Activated effector memory CD4-positive, alpha-beta T cell treated with Interleukin-2 at 50 U/mL for 16 hours (primary cell): ENCODE measurements around the gene PCCB.
"Not testable (repeated sequence)": the region's sequence is repeated elsewhere in the genome, so short reads cannot be mapped to it uniquely, and the experiment has no call there.

Experiments
- DNase-seq: peaks from one replicate; pipeline ENCODE4 v3.0.0-alpha.2; 2020

The PCCB gene

DNA sequence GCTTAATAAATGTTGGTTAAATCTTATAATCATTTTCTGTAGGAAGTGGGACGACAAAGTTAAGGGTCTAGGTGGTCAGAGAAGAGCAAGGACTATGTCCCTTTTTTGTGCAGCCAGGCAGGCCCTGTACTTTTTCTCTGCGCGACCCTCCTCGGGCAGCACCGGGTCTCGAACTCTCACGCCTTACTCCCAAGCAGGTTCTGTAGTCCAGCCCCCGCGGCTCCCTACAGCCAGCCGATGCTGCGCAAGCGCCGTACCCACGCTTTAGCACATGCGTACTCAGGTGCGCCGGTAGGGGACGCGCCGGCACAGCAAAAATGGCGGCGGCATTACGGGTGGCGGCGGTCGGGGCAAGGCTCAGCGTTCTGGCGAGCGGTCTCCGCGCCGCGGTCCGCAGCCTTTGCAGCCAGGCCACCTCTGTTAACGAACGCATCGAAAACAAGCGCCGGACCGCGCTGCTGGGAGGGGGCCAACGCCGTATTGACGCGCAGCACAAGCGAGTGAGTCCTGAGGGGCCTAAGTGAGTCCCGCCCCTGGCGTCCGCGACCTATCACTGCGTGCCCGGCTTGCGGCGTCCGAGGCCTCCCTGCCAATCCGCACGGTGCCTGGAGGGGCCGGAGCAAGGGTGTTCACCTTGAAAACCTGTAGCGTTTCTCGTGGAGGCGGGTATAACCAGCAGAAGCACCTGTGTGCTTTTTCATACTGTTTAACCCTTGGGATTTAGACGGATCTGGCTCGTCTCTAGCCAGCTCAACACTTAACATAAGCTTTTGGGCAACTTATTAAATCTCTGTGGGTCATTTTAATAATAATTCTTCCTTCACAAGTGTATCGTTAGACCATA, at the start of gene PCCB:
PCCB (plus strand) TSS at position 282 of the 844 bp plus-strand sequence; CDS start at position 318, 36 bp downstream.
- DNase-seq: peak; percentile 90

- no peak for DNase-seq
Measured at GRCh38 chr3:136207489-136208115, 42.5 kb upstream of the PCCB start.

DNA sequence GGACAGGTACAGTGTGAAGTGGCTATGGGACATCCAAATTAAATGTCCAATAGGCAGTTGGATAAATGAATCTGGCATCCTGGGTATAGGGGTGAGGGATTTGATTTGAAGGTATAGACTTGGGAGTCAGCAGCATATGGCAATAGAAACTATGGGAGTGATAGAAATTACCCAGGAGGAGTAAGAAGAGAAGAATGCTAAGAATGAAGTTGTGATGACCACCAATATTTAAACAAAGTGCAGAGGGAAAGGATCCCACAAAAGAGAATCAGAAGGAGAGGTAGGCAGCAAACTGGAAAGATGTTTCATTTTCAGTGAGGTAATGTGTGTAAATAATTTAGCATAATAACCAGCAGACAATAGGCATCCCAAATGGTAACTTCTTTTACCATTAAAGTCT, 40.2 kb upstream of the PCCB start:
- DNase-seq: no peak

DNA sequence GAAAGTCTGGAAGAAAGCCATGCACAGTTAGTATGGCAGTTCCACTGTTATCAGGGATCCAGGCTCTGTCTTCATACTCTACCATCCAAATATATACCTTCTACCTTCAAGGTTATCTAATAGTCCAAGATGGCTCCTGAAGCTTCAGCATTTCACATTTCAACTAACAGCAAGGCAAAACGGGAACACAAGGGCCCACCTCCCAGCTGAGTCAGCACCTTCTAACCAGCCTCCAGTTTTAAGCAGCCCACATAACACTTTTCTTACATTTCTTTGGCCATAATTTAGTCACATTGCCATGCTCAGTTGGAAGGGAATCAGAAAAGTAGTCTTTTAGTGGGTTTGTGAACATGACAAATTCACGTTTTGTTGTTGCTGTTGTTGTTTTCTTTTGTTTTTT, 38.6 kb upstream of the PCCB start:
- DNase-seq: no peak

GRCh38 chr3:136222746-136223145, 27.4 kb upstream of the PCCB start:
- DNase-seq: not testable (repeated sequence)

GRCh38 chr3:136232413-136232812, 17.7 kb upstream of the PCCB start:
- DNase-seq: no peak

- DNase-seq: no peak
Measured at GRCh38 chr3:136235545-136235944, 14.6 kb upstream of the PCCB start.

GRCh38 chr3:136236109-136236508, 14.0 kb upstream of the PCCB start:
- no peak for DNase-seq

GRCh38 chr3:136237103-136237502, 13.0 kb upstream of the PCCB start:
- DNase-seq: no peak

GRCh38 chr3:136237961-136238649, 12.0 kb upstream of the PCCB start:
- DNase-seq: no peak

DNA sequence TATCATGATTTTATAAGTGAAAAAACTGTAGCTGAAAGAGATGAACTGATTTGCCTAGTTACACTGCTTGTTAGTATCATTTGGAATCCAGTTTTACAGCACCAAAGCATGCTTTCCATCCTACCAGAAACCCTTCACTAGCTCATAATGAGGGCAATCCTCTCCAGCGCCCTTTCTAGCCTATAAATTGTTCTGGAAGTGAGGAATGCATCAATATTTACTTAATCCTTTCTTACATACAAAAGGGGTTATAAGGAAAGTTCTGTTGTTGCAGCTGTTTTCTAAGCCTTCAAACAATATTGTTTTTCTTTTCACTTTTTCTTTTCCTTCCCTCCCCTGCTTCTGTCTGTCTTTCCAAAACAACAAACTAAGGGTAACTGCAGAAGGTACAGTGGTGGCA, 11.0 kb upstream of the PCCB start:
- DNase-seq: no peak

DNA sequence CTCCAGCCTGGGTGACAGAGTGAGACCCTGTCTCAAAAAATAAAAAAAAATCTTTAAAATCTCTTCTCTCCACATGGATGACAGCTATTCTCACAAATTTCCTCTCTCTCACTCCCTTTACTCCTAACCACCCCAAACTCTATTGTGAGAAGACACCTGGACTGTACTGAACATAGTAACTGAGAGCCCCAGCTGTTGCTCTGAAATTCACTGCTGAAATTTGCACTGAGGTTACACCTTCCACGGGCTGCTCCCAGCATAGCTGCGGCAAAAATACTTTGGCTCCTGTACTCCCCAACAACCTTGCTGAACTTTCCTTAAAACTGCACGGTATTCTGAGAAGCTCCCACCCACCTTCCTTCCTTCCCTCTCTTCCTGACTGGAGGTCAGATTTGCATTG, 4.4 kb upstream of the PCCB start:
- DNase-seq: no peak

DNA sequence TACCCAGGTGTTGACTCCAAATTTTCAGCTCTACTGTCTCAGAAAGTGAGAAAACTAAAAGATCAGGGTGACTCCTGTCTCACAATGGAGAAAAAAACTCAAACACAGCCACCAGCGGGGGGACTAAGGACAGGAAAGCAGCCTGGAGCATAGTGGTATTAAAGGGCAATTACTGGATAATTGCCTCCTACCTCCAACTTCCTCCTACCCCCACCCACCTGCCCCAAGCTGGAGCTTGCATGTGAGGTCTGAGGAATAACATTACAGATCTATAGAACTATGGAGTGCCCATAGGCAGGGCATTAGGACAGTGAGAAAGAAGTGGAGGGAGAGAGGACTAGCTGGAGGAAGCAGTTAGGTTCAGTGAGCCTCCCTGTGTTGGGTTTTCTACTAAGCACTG, 2.7 kb upstream of the PCCB start:
- DNase-seq: no peak

- DNase-seq: no peak
Measured at GRCh38 chr3:136247855-136248590, 2.1 kb upstream of the PCCB start.

- DNase-seq: no peak
Measured at GRCh38 chr3:136249091-136249490, 1.0 kb upstream of the PCCB start.

DNA sequence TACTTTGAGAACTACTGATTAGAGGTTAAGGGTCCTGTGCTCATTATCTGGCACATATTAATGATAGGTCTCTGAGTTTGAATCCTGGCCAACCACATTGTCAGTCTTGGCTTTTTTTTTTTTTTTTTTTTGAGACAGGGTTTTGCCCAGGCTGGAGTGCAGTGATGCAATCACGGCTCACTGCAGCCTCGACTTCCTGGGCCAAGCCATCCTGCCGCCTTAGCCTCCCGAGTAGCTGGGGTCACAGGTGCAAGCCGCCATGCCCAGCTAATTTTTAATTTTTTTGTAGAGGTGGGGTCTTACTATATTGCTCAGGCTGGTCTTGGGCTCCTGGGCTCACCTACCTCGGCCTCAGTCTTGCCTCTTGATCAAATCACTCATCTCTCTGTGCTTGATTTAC, 547 bp upstream of the PCCB start:
- no peak for DNase-seq

- peak; percentile 2 for DNase-seq
Measured at GRCh38 chr3:136250903-136251460, 842 bp downstream of the PCCB start.

DNA sequence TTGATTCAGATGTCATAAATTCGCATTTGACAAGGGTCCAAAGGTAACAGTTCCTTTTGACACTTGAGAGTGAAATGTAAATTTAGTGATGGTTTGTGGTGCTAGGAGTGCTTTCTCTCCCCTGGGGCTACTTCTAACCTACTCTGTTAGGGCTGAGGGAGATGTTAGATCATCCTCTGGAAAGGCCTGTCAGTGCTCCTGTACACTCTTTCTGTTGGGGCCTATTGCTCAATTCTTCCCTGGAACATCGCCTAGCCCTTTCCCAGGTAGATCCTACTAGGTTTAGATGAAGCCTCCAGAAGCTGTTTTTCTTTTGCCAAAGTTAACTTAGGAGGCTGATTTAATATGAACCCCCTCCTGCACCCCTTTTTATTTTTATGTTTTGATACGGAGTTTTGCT, 1.4 kb downstream of the PCCB start:
- DNase-seq: no peak

GRCh38 chr3:136255672-136256406, 5.7 kb downstream of the PCCB start:
- no peak for DNase-seq

- DNase-seq: no peak
Measured at GRCh38 chr3:136258199-136258598, 8.1 kb downstream of the PCCB start.

DNA sequence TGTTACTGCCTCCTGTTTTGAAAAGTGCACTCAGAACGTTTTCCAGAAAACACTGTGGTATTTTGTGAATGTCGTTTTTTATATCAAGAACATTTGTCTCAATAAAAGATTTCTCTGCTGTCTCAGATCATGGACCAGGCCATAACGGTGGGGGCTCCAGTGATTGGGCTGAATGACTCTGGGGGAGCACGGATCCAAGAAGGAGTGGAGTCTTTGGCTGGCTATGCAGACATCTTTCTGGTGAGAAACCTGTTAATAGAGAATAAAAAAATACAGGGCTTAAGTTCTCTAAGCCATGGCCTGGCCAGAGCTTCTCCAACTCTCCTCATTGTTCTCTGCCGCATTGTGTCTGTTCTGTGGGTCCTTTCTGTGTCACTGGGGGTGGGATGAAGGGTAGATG, 11.7 kb downstream of the PCCB start:
- no peak for DNase-seq

- no peak for DNase-seq
Measured at GRCh38 chr3:136262559-136262958, 12.4 kb downstream of the PCCB start.
